Activated gamma-delta T cell treated with anti-CD3 and anti-CD28 coated beads, Interleukin-2, amount 50 U/mL, for 16 hours (primary cell): ENCODE results near the gene RPS6KA4.

Experiments used
- DNase-seq: peaks from one replicate; pipeline ENCODE4 v3.0.0-alpha.2; 2020; ENCODE audit warnings: low read depth

RPS6KA4 gene

DNA sequence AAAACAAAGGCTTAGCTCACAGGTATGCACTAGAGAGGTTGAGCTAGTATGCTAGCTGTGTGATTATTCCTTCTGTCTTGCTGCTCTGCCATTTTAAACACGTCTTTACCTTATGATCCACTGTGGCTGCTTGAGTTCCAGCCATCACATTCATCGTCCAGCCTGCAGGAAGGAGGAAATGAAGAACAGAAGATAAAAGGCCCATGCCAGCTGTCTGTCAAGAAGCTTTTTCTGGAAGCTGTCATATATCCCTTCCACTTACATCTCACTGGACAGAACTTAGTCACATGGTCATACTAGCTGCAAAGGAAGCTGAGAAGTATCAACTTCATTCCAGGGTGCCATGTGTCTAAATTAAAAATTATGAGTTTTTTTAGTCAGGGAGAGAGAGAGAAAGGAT, 31.6 kb upstream of the RPS6KA4 start:
- DNase-seq: no peak

DNA sequence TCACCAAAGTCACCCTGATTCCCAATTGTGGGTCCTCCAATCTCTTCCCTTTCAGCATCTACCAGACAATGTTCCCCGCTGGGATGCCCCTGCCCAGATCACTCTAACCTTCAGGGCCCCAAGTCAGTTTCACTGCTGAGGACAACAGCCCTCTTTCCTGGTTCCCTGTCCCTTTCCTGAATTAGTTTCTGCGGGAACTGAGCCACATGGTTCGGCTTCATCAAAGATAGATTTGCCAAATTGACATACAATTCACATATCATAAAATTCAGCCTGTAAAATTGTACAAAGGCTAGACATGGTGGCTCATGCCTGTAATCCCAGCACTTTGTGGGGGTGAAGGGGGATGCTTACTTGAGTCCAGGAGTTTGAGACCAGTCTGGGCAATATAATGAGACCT, 31.0 kb upstream of the RPS6KA4 start:
- no peak for DNase-seq

DNA sequence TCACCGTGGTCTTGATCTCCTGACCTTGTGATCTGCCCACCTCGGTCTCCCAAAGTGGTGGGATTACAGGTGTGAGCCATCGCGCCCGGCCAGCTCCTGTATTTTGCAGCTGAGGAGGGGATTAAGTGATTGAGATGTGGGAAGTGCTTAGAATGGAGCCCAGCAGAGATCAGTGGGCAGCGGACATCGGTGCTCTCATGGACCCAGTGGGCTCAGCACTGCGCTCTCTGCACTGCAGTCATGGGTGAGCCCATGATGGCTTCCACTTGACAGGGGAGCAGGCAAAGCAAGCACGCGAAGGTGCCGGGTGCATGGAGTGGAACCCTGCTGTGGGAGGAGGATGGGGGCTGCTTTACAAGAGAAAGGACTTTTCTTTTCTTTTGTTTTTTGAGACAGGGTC, 28.1 kb upstream of the RPS6KA4 start:
- no peak for DNase-seq

DNA sequence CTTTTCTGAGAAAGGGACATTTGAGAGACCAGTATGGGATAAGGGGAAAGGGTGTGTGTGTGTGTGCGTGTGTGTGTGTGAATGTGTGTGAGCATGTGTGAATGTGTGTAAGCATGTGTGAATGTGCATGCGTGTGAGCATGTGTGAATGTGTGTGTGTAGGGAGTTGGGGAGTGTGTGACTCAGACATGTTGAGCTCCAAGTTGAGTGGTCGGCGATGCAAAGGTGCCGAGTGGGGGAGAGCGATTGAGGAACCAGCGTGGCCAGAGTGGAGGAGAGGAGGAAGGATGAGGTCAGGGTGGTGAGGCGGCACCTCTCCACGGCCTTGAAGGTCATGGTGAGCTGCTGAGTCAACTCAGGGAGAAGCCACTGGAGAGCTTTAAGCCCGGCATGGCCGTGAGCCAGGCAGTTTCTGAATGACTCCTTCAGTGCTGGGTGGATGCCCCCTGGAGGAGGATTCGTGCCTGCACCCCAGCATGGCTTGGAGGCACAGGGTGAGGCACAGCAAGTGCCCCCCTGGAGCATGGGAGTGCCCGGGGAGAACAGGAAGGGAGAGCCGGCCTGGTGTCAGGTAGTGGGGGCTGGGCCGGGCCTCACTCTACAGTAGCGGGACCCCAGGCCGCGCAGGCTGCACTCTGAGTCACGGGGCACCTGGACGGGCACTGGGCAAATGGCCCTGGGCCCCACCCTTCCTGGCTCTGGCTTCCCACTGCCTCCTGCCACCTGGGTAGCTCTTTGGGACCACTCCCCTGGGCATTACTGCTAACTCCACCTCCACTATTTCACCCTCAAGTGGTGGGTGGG, 27.2 kb upstream of the RPS6KA4 start:
- DNase-seq: peak; percentile 75

DNA sequence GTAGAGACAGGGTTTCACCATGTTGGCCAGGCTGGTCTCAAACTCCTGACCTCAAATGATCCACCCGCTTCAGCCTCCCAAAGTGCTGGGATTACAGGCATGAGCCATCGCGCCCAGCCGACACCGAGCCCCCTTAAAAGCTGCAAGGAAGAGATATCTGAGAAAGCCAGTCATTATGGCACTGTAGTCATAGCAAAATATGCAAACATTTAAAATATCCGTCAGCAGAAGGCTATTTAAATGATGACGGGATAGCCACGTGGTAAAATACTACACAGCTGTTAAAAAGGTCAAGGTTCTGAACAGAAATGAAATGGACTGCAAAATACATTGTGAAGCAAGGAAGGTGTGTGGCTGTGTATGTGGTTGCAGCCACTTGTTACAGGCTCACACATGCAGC, 25.4 kb upstream of the RPS6KA4 start:
- DNase-seq: no peak

DNA sequence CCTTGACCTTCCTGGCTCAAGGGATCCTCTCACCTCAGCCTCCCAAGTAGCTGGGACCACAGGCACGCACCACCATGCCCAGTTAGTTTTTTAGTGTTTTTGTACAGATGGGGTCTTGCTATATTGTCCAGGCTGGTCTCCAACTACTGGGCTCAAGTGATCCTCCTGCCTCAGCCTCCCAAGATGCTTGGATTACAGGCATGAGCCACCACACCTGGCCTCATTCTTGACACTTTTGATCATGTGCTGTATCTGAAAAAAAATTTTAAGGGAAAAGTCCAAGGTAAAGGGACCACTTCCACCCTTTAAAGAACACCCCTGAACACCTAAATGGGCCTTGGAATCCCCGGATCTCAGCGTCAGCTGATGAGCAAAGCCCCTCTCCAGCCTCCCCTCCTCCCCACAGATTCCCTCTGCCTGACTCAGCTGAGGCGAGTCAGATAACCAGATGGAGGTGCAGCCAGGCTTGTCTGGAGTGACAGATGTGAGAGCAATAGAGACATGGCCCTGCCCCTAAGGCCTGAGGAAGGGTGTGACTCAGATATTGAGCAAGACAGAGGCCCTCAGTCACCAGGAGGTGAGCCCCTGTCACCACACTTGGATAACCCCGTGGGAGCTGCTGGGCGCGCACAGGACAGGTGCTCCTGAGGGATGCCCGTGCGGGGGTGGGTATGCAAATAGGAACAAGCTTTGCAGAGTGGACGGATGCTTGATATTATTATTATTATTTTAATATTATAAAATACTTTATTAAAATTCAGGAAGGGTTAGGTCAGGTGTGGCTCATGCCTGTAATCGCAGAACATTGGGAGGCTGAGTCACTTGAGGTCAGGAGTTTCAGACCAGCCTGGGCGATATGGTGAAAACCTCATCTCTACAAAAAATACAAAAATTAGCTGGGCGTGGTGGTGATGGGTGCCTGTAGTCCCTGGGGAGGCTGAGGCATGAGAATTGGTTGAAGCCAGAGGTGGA, 23.9 kb upstream of the RPS6KA4 start:
- DNase-seq: no peak

DNA sequence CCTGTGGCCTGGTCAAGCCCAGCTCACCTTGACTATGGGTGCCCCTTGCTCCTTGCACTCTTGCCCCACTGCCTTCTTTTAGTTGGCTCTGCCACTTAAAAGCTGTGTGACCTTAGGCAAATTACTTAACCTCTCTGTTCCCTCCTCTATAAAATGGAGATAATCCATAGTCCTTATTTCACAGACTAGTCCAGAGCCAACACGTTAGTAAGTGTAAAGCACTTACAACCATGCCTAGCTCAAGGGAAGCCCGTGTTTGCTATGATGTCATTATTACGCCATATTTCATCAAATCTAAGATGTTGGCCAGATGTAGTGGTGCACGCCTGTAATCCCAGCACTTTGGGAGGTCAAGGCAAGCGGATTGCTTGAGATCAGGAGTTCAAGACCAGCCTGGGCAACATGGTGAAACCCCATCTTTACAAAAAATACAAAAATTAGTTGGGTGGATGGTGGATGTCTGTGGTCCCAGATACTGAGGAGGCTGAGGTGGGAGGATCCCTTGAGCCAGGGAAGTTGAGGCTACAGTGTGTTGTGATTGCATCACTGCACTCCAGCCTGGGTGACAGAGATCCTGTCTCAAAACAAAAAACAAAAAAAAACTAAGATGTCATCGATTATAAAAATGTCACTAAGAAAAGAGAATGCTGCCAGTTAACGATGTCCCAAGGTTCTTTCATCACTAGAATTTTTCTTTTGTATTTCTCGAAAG, 21.3 kb upstream of the RPS6KA4 start:
- no peak for DNase-seq

DNA sequence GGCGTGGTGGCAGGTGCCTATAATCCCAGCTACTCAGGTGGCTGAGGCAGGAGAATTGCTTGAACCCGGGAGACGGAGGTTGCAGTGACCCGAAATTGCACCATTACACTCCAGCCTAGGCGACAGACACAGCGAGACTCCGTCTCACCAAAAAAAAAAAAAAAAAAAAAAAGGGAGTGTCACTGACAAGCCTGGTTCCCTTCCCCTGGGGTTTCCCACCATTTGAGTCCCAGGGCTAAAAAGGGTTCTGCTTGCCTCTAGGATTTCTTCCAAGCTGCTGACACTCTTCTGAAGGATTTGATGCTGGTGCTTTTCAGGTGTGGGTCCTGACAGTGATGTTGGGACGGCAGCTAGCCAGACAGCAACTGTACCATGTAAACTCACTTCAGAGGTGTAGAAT, 20.2 kb upstream of the RPS6KA4 start:
- DNase-seq: no peak

DNA sequence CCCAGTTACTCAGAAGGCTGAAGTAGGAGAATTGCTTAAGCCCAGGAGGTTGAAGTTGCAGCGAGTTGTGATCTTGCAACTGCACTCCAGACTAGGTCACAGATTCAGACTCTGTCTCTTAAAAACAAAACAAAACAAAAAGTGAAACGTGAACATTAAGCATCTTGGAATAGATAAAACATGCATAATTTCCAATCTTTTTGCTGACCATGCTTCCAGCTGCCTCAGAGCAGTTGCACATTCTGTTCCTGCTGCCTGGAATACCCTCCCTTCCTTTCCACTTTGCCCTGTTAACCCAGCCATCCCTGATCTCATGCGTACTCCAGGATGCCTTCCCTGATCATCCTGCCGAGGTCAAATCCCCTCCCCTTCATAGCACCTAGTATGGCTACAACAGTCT, 19.7 kb upstream of the RPS6KA4 start:
- DNase-seq: no peak

DNA sequence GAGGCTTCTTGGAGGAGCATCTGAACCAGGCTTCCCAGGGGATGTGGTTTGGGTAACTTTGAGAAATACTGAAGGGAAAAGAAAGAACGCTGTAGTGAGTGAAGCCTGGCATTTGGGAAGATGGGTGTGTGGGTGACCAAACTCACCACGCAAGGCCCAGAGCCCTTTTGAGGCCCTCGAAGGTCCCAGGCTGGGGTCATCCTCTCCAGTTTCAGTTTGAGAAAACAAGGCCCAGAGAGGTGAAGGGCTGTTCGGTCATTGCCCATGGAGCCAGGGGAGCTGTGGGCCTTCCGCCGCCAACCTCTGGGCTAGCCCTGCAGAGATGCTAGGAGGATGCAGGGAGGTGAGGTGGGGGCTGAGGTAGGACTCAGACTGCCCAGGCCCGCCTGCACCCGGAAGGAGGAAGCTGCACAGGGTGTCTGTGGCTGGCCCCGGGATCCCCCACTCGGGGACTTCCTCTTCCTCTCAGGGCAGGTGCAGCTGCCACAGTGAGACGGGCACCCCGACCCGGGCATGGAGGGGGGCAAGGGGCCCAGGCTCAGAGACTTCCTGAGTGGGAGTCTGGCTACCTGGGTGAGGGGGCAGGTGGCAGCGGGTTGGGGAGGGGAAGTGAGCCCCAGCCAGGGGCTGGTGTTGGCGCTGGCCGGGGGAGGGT, 19.1 kb upstream of the RPS6KA4 start, which contains the start of gene CCDC88B:
CCDC88B (plus strand) TSS at position 451 of the 655 bp plus-strand sequence; CDS start at position 514, 63 bp downstream.
- peak; percentile 85 for DNase-seq

DNA sequence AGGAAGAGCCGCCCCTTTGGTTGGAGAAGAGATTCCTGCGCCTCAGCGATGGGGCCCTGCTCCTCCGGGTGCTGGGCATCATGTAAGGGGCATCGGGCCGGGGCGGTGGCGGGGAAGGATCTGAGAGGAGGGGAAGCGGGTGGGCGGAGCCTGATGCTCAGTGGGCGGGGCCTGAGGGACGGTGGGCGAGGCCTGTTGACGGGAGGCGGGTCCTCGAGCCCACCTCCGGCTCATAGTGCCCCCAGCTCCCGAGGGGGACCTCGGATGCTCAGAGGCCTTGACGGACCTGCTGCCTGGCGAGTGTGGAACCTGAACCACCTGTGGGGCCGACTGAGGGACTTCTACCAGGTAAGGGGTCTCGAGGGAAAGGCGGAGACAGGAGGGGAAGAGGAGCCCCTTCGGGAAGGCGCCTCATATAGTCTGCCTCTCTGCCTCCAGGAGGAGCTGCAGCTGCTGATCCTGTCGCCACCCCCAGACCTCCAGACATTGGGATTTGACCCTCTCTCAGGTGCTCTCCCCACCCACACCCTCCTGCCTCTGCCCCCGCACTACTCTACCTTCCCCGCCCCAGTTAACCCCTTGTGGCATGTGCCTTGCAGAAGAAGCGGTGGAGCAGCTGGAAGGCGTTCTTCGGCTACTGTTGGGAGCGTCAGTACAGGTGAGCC, 18.2 kb upstream of the RPS6KA4 start:
- DNase-seq: peak; percentile 73

DNA sequence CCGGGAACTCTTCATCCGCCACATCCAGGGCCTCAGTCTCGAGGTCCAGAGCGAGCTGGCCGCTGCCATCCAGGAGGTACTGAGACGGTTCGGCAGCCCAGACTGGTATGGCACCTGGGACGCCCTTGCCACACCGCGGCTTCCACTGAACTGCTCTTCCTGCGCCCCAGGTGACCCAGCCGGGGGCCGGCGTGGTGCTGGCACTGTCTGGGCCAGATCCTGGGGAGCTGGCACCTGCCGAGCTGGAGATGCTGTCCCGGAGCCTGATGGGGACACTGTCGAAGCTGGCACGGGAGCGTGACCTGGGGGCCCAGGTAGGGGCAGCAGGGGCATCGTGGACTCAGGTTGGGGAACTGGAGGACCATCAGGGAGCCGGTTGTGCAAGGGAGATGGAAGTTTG, 17.5 kb upstream of the RPS6KA4 start:
- DNase-seq: no peak

DNA sequence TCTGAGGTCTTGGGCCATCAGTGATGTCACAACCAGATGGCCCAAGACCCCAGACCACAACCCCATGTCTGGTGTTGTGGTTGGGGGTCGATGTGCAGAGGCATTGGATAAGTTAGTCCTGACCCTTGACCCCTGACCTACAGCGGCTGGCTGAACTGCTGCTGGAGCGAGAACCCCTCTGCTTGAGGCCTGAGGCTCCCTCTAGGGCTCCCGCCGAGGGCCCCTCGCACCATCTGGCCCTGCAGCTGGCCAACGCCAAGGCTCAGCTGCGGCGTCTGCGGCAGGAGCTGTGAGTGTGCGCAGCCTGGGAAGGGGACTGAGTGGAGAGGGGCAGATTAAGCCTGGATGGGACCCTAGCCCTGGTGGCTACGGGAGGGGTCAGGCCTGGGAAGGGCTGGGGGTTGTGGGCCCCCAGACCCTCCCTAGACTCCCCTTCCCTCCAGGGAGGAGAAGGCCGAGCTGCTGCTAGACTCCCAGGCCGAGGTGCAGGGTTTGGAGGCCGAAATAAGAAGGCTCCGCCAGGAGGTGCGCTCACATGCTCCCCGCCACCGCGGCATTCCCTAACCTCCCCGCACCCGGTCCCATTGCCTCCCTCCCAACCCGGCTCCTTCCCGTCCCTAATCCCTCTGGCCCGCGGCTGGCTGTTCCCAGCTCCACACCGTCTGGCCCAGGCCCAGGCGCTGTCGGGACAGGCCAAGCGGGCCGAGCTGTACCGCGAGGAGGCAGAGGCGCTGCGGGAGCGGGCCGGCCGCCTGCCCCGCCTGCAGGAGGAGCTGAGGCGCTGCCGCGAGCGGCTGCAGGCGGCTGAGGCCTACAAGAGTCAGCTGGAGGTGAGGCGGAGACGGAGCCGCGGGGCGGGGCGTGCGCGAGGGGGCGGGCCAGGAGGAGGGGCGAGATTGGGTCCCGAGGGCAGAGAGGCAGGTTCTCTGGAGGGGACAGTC, 16.8 kb upstream of the RPS6KA4 start:
- peak; percentile 80 for DNase-seq

DNA sequence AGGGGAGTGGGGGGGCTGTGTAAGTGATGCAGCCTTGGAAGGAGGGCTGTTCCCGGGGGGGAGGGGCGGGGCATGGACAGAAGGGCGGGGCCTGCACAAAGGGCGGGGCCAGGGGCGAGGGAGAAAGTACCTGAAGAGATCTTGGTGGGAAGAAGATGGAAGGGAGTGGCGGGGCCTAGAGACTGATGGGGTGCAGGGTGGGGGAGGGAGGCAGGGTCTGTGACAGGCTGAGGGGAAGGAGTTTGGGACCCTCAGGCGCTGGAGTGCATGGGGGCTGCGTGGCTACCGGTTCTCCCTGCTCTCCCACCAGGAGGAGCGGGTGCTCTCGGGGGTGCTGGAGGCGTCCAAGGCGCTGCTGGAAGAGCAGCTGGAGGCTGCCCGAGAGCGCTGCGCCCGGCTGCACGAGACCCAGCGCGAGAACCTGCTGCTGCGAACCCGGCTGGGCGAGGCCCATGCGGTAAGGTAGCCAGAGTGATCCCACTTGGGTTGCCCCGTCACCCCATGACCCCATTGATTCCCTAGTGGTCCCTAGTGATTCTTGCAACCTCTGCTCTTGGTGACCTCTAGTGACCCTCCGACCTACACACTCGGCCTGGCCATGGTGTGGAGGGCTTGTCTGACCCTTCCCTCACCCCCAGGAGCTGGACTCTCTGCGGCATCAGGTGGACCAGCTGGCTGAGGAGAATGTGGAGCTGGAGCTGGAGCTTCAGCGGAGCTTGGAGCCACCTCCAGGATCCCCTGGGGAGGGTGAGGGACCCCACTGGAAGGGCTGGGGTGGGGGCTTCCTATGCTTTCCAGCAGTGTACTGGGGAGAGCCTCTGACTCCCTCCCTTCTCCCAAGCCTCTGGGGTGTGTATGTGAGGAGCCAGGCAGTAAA, 15.9 kb upstream of the RPS6KA4 start:
- DNase-seq: no peak

DNA sequence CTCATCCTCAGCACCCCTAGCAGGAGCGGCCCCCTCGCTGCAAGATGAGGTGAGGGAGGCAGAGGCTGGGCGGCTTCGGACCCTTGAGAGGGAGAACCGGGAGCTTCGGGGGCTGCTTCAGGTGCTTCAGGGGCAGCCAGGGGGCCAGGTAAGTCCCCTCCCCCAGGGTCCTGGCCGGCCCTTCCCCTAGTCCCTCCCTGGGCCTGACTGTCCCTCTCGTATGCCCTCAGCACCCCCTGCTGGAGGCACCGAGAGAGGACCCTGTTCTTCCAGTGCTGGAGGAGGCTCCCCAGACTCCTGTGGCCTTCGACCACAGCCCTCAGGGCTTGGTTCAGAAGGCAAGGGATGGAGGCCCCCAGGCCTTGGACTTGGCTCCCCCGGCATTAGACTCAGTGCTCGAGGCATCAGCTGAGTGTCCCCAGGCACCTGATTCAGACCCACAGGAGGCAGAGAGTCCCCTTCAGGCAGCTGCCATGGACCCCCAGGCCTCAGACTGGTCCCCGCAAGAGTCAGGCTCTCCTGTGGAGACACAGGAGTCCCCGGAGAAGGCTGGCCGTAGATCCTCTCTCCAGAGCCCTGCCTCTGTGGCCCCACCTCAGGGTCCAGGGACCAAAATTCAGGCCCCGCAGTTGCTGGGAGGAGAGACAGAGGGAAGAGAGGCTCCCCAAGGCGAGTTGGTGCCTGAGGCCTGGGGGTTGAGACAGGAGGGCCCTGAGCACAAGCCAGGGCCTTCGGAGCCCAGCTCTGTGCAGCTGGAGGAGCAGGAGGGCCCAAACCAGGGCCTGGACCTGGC, 15.0 kb upstream of the RPS6KA4 start:
- no peak for DNase-seq

DNA sequence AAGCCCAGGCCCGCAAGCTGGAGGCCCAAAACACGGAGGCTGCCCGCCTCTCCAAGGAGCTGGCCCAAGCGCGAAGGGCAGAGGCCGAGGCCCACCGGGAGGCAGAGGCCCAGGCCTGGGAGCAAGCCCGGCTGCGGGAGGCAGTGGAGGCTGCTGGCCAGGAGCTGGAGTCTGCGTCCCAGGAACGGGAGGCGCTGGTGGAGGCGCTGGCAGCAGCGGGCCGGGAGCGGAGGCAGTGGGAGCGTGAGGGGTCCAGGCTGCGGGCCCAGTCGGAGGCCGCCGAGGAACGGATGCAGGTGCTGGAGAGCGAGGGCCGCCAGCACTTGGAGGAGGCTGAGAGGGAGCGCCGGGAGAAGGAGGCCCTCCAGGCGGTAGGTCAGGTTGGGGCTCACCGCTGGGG, 14.2 kb upstream of the RPS6KA4 start:
- DNase-seq: no peak

DNA sequence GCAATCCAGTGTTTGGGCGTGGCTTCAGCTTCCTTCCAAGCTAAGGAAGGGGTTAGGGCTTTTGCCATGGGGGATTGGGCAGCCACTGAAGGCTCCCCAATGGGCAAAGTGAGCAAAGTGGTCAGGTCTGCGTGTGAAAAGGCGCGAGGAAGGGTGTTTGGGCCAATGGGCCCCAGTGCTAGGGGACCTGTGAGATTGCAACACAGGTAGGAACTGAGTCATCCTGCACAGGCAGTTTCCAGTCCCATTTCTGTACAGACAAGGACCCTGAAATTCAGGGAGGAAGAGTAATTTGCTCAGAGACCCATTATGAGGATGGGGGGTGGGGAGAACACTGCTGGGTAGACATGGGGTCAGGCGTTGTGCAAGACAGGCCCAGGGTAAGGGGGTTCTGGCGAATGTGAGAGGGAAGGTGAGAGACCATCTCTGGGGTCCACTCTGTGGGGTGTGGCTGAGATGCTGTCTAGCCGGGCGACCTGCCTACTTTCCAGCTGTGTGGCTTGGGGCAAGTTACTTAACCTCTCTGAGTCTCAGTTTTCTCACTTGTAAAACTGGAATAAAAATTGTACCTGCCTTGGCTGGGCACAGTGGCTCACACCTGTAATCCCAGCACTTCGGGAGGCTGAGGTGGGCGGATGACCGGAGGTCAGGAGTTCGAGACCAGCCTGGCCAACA, 11.6 kb upstream of the RPS6KA4 start:
- no peak for DNase-seq
